Caki2 (cell line): ENCODE measurements around the gene SYVN1. TPM values are rescaled to one million over a fixed set of nuclear protein-coding genes. Genes with fewer than 3 reads are reported as not detected.

Source experiments
- DNase-seq: peaks from one replicate; pipeline ENCODE4 v3.0.0-alpha.2; 2015; ENCODE audit warnings: low read depth
- in situ Hi-C: cut with HindIII; loops from 2 replicates; pipeline ENCODE4 v1.10.0; 2016; ENCODE audit warnings: low sequenced_read_pairs, low pct_unique_long_range_greater_than_20kb, mixed read lengths
- total RNA-seq: library from RNA; depleted of rRNA; stranded (reverse); fragments of >200 nt; shearing (Covaris generic); gene quantifications from 2 replicates; pipeline ENCODE4 v1.2.3, GENCODE V29; 2014; ENCODE audit warnings: low replicate concordance

SYVN1 gene
- total RNA-seq, 1 experiment from 2014 or later = 4.3 TPM

- DNase-seq = no peak
- in situ Hi-C loops = no loop called here
Observed at GRCh38 chr11:65104628-65105027, 29.7 kb downstream of the SYVN1 start.

GRCh38 chr11:65103476-65103875 is 30.8 kb downstream of the SYVN1 start:
- no peak for DNase-seq
- in situ Hi-C loops = no loop called here

GRCh38 chr11:65102142-65103095 is 31.9 kb downstream of the SYVN1 start:
- in situ Hi-C loops = no loop called here
- DNase-seq = peak; percentile 78

- in situ Hi-C loops = no loop called here
- DNase-seq = no peak
Observed at GRCh38 chr11:65100674-65101350, 33.5 kb downstream of the SYVN1 start.

- in situ Hi-C loops = no loop called here
- no peak for DNase-seq
Observed at GRCh38 chr11:65096926-65097325, 37.4 kb downstream of the SYVN1 start.

GRCh38 chr11:65095974-65096806 is 38.1 kb downstream of the SYVN1 start, which contains the start of gene VPS51:
VPS51 (plus strand) TSS chr11:65096214; CDS start chr11:65096251, 37 bp downstream.
- in situ Hi-C loops = no loop called here
- peak; percentile 71 for DNase-seq

- in situ Hi-C loops = no loop called here
- DNase-seq = no peak
Observed at GRCh38 chr11:65095427-65095826, 38.9 kb downstream of the SYVN1 start.

GRCh38 chr11:65090628-65091027 is 43.7 kb downstream of the SYVN1 start:
- no peak for DNase-seq
- in situ Hi-C loops = no loop called here

GRCh38 chr11:65089621-65090020 is 44.7 kb downstream of the SYVN1 start:
- in situ Hi-C loops = no loop called here
- DNase-seq = no peak

GRCh38 chr11:65087827-65088226 is 46.5 kb downstream of the SYVN1 start:
- no peak for DNase-seq
- in situ Hi-C loops = no loop called here

GRCh38 chr11:65087216-65087615 is 47.1 kb downstream of the SYVN1 start:
- in situ Hi-C loops = no loop called here
- DNase-seq = no peak

GRCh38 chr11:65086809-65087208 is 47.5 kb downstream of the SYVN1 start:
- no peak for DNase-seq

GRCh38 chr11:65085446-65085845 is 48.9 kb downstream of the SYVN1 start:
- in situ Hi-C loops = no loop called here
- DNase-seq = no peak

More at GRCh38 chr11:65086809-65087208, 47.5 kb downstream of the SYVN1 start:
- in situ Hi-C loops = no loop called here

GRCh38 chr11:65084598-65085375 is 49.5 kb downstream of the SYVN1 start:
- in situ Hi-C loops = no loop called here
- no peak for DNase-seq

GRCh38 chr11:65083834-65084597 is 50.3 kb downstream of the SYVN1 start, which contains the start of the genes CDCA5 and ZFPL1:
CDCA5 (minus strand) TSS chr11:65084040; CDS start chr11:65083978, 62 bp downstream.
ZFPL1 (plus strand) TSS chr11:65084222; CDS start chr11:65084699, 477 bp downstream.
- DNase-seq = peak; percentile 90
- in situ Hi-C loops = no loop called here

- in situ Hi-C loops = no loop called here
Observed at GRCh38 chr11:65083134-65083833, 51.0 kb downstream of the SYVN1 start.

More at GRCh38 chr11:65083134-65083833, 51.0 kb downstream of the SYVN1 start:
- DNase-seq = no peak
